Measurements from ENCODE around the gene CLUH. TPM values are rescaled to one million over a fixed set of nuclear protein-coding genes. Genes with fewer than 3 reads are reported as not detected.
"Not testable (repeated sequence)": the region's sequence is repeated elsewhere in the genome, so short reads cannot be mapped to it uniquely, and the experiment has no call there.

CLUH gene
- total RNA-seq, 4 donors from 2014 or later, result 45.4 to 118 (median 56.1) TPM

DNA sequence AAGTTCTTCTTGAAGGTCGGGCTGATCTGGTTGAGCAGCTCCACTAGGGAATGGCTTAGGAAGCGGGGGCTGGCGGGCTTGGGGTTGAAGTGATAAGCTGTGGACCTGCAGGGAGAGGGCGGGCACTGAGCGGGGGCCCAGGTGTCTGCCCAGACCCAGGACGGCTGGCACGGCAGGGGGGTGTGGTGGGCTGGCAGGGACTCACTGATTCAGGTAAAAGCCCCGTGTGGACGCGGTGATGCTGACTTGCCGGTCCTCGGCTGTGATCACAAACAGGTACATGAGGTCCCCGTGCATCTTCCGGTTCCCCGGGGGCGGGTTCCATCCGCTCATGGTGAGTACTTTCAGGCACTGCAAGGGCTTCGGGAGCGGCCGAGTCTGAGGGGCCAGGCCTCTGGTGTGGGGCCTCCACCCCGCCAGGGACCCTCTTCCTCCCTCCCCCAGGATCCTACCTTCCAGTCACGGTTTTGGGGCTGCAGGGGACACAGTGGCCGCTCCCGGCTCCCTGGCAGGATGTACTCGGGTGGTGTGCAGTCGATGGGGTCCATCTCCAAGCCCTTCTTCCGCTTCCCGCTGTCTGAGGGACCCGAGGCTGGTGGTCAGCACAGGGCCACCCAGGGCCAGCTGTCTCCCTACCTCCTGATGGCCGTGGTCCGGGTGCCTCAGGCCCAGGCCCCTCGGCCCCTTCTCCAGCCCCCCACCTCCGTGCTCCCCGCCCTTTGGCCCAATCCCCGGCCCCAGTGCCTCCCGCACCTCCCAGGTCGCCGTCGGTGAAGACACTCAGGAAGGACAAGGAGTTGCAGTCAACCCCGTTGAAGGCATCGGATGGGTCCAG, 10.2 kb downstream of the CLUH start:
- no peaks in the 10 kb centered on the region for H3K27me3 ChIP-seq
- no peak overlapping the region for H3K27ac ChIP-seq
- peaks cover 0 to 4% (median 0%) of the 10 kb centered on the region in 4 donors for H3K4me1 ChIP-seq
- TF ChIP-seq EP300 (IDR thresholded peaks at IDR 0.05) (no peak), POLR2A (IDR thresholded peaks at IDR 0.05) (no peak)
- TF ChIP-seq, protein P1, sequence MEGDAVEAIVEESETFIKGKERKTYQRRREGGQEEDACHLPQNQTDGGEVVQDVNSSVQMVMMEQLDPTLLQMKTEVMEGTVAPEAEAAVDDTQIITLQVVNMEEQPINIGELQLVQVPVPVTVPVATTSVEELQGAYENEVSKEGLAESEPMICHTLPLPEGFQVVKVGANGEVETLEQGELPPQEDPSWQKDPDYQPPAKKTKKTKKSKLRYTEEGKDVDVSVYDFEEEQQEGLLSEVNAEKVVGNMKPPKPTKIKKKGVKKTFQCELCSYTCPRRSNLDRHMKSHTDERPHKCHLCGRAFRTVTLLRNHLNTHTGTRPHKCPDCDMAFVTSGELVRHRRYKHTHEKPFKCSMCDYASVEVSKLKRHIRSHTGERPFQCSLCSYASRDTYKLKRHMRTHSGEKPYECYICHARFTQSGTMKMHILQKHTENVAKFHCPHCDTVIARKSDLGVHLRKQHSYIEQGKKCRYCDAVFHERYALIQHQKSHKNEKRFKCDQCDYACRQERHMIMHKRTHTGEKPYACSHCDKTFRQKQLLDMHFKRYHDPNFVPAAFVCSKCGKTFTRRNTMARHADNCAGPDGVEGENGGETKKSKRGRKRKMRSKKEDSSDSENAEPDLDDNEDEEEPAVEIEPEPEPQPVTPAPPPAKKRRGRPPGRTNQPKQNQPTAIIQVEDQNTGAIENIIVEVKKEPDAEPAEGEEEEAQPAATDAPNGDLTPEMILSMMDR (IDR thresholded peaks at IDR 0.05), result no peak
- 93 to 94% methylated on average over 32 to 37 of the region's 41 CpGs for WGBS, 2 donors
- peaks cover 0 to 85% (median 15%) of the 10 kb centered on the region in 3 donors for H3K36me3 ChIP-seq
- no peaks in the 10 kb centered on the region for H3K9me3 ChIP-seq
- H3K4me3 ChIP-seq, result no peak overlapping the region
- DNase-seq (ENCODE audit: low spot score in 2 of 2), result peak in 1 of 2 donors; percentile 11

DNA sequence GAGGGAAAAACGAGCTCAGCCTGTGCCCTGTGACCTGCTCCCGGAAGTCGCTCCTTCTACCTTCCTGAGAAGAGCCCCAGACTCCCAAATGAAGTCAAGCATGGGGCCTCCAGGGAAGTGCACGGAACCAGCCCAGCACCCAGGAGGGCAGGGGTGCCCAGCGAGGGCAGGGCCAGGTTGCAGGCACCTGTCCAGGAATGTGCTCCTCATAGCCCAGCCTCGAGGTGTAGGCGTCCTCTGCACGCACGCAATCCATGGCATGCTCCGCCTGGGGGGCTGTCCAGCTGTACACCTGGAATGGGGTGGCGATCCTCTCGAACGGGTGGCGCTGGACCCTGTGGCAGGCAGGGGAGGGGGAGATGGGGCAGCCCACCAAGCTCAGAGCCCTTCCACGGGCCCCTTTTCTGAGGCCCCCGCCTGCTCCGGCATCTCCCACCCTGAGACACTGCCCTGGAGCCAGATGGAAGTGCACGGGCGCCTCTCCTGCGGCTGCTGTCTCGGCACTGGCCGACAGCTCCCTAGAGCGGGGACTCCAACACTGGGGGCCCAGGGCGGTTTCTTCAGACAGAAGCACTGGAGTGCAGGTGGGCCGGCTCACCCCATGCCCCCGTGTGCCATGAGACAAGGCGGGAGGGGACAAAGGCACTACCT, 10.9 kb downstream of the CLUH start:
- peak in 1 of 2 donors; percentile 7 for DNase-seq (ENCODE audit: low spot score in 2 of 2)
- no peak overlapping the region for H3K4me3 ChIP-seq
- no peak overlapping the region for H3K27ac ChIP-seq
- no peaks in the 10 kb centered on the region for H3K4me1 ChIP-seq
- TF ChIP-seq POLR2A (IDR thresholded peaks at IDR 0.05) (no peak), EP300 (IDR thresholded peaks at IDR 0.05) (no peak)
- TF ChIP-seq, protein P1 (IDR thresholded peaks at IDR 0.05), result no peak
- WGBS, 2 donors, result 86 to 89% methylated on average over 17 to 26 of the region's 27 CpGs
- no peaks in the 10 kb centered on the region for H3K27me3 ChIP-seq
- no peaks in the 10 kb centered on the region for H3K9me3 ChIP-seq
- H3K36me3 ChIP-seq, result peaks cover 0 to 92% (median 21%) of the 10 kb centered on the region in 3 donors

DNA sequence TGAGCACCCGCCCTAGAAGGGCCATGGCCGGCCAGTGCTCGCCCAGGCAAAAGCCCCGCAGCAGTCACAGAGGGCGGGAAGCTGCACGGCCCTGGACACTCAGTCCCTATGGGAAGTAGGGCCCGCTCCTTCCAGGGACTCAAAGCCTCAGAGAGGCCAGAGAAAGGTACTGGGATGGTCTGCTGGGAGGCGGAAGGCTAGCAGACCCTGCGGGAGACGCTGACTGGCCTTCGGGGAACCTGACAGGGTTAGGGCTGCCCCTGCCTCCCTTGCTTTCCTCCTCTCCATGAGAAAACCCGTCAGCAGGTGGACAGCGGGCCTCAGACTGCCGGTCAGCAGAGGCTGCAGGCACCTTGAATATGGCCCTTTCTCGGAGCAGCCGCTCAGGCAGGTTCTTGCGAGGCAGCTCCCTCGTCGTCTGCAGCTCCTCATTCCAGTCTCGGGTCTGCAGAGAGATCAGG, 11.5 kb downstream of the CLUH start:
- peak in 1 of 2 donors; percentile 1 for DNase-seq (ENCODE audit: low spot score in 2 of 2)
- WGBS, 2 donors, result 87 to 89% methylated on average over 10 to 20 of the region's 20 CpGs
- H3K36me3 ChIP-seq, result peaks cover 0 to 98% (median 21%) of the 10 kb centered on the region in 3 donors

DNA sequence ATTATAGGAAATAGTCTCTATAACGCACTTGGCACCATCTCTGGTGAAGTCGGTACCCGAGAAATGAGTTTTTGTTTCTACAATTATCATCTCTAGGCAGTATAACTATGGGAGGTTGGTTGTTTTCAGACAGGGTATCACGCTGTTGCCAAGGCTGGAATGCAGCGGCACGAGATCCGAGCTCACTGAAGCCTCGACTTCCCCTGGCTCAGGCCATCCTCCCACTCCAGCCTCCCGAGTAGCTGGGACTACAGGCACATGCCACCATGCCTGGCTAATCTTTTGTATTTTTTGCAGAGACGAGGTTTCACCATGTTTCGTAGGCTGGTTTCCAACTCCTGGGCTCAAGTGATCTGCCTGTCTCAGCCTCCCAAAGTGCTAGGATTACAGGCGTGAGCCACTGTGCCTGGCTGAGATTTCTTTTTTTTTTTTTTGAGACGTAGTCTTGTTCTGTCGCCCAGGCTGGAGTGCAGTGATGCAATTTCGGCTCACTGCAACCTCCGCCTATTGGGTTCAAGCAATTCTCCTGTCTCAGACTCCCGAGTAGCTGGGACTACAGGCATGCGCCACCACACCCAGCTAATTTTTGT, 12.3 kb downstream of the CLUH start:
- not testable (repeated sequence) for H3K27me3 ChIP-seq, H3K4me1 ChIP-seq, H3K27ac ChIP-seq, H3K4me3 ChIP-seq, H3K9me3 ChIP-seq
- peaks cover 0 to 100% (median 27%) of the 10 kb centered on the region in 3 donors for H3K36me3 ChIP-seq
- 89% methylated on average over 18 of the region's 18 CpGs for WGBS, 2 donors
- peak in 1 of 2 donors; percentile 8 for DNase-seq (ENCODE audit: low spot score in 2 of 2)

More for the DNA sequence above, 11.5 kb downstream of the CLUH start:
- no peaks in the 10 kb centered on the region for H3K4me1 ChIP-seq
- TF ChIP-seq POLR2A (IDR thresholded peaks at IDR 0.05), result no peak
- TF ChIP-seq EP300 (IDR thresholded peaks at IDR 0.05), result no peak
- TF ChIP-seq, protein P1 (IDR thresholded peaks at IDR 0.05), result no peak
- no peak overlapping the region for H3K27ac ChIP-seq
- no peak overlapping the region for H3K4me3 ChIP-seq
- H3K9me3 ChIP-seq, result no peaks in the 10 kb centered on the region
- no peaks in the 10 kb centered on the region for H3K27me3 ChIP-seq

DNA sequence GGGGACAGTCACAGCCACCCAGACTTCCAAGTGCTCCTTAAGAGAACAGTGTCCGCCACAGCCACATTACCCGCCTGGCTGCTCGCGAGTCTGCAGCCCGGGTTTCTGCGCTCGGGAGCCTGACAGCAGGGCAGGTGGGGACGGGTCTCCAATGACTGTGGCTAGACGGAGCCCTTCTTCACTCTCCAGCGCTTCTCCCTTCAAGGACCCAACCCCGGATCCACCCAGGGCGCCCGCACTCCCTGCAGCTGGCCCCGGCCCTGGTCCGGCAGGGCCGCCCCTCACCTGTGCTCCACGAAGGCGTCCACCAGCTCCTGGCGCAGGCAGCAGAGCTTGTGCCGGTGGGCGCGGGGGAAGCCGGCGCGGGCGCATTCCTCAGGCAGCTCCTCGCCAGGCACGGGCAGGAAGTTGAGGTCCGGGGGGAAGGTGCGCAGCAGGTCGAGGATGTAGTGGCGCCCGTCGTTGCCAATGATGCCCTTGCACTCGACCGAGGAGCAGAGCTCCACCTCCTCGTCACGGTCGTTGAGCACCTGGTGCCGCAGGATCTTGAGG, 13.9 kb downstream of the CLUH start:
- DNase-seq (ENCODE audit: low spot score in 2 of 2), result no peak
- no peaks in the 10 kb centered on the region for H3K4me1 ChIP-seq
- H3K9me3 ChIP-seq, result no peaks in the 10 kb centered on the region
- H3K4me3 ChIP-seq, result no peak overlapping the region
- H3K27me3 ChIP-seq, result no peaks in the 10 kb centered on the region
- 97% methylated on average over 40 of the region's 40 CpGs for WGBS, 2 donors
- H3K36me3 ChIP-seq, result peaks cover 0 to 100% (median 35%) of the 10 kb centered on the region in 3 donors
- no peak overlapping the region for H3K27ac ChIP-seq
- TF ChIP-seq, protein P1 (IDR thresholded peaks at IDR 0.05), result no peak
- TF ChIP-seq EP300 (IDR thresholded peaks at IDR 0.05), result no peak
- TF ChIP-seq POLR2A (IDR thresholded peaks at IDR 0.05), result no peak
